ENCODE results near the gene PDGFRB.

The PDGFRB gene

DNA sequence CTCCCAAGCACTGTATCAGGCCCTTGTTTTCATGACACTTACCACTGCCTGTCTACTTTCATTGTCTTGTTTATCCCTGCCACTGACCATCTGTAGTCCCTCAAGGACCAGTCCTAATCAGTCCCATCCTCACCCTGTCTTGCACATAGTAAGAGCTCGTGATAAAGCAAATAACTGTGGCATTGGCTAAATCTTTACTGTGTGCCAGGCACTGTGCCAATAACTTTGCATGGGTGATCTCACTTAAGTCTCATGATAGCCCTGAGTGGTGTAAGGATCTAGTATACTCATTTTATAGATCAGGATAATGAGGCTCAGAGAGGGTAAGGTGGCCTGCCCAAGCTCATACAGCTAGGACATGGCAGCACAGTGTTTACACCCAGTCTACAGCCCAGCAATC lies 16.5 kb upstream of the PDGFRB start:
- TF ChIP-seq ZBTB7A (IDR thresholded peaks at IDR 0.05; ENCODE audit: low read depth) (no peak), TCF12 (IDR thresholded peaks at IDR 0.05; ENCODE audit: low read depth) (no peak), NFIC (IDR thresholded peaks at IDR 0.05) (no peak), FOXM1 (IDR thresholded peaks at IDR 0.05; ENCODE audit: borderline replicate concordance, low read depth) (no peak), YY1 (IDR thresholded peaks at IDR 0.05; ENCODE audit: low read depth) (no peak), EP300 (IDR thresholded peaks at IDR 0.05; ENCODE audit: borderline replicate concordance) (no peak)
- TF ChIP-seq, protein P1, sequence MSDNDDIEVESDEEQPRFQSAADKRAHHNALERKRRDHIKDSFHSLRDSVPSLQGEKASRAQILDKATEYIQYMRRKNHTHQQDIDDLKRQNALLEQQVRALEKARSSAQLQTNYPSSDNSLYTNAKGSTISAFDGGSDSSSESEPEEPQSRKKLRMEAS (IDR thresholded peaks at IDR 0.05), result no peak

DNA sequence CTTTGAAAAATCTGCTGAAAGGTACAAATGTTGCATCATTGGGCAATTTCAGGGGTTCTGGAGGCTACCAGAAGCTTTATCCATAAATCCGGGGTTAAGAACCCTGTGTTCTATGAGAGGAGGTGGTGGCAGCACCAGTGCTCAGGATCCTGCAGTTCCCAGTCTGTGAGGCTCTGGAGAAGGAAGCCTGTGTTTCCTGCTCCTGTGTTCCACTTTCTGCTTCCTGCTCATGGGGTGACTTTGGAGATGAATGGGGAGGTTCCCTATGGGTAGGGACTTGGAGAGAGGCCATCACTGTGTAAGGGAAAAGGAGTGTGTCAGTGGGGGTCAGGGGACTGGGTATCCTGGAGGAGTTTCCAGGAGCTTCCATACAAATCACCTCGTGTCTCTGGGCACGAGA lies 13.2 kb upstream of the PDGFRB start:
- TF ChIP-seq, protein P2, sequence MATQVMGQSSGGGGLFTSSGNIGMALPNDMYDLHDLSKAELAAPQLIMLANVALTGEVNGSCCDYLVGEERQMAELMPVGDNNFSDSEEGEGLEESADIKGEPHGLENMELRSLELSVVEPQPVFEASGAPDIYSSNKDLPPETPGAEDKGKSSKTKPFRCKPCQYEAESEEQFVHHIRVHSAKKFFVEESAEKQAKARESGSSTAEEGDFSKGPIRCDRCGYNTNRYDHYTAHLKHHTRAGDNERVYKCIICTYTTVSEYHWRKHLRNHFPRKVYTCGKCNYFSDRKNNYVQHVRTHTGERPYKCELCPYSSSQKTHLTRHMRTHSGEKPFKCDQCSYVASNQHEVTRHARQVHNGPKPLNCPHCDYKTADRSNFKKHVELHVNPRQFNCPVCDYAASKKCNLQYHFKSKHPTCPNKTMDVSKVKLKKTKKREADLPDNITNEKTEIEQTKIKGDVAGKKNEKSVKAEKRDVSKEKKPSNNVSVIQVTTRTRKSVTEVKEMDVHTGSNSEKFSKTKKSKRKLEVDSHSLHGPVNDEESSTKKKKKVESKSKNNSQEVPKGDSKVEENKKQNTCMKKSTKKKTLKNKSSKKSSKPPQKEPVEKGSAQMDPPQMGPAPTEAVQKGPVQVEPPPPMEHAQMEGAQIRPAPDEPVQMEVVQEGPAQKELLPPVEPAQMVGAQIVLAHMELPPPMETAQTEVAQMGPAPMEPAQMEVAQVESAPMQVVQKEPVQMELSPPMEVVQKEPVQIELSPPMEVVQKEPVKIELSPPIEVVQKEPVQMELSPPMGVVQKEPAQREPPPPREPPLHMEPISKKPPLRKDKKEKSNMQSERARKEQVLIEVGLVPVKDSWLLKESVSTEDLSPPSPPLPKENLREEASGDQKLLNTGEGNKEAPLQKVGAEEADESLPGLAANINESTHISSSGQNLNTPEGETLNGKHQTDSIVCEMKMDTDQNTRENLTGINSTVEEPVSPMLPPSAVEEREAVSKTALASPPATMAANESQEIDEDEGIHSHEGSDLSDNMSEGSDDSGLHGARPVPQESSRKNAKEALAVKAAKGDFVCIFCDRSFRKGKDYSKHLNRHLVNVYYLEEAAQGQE (IDR thresholded peaks at IDR 0.05; ENCODE audit: low read depth), result no peak

DNA sequence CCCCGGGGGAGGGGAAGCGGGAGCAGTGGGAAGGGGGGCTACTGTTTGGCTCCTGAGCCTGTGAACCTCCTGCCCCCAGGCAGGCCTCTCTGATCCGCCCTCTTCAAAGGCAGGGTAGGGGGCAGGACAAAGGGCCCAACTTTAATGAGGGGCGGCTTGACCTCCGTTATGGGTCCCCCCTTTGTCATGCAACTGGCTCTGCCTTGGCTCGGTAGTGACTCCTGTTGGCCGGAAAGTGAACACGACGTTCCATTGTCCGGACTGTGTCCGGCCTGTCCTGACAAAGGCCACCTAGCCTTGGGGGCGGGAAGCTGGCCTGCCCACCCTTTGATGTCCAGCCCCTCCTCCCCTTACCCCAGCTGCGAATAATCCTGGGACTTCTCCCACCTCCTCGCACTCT lies 12.3 kb upstream of the PDGFRB start:
- no peak for TF ChIP-seq EP300 (IDR thresholded peaks at IDR 0.05; ENCODE audit: borderline replicate concordance)
- TF ChIP-seq NFIC (IDR thresholded peaks at IDR 0.05), result no peak
- no peak for TF ChIP-seq RAD21 (IDR thresholded peaks at IDR 0.05; ENCODE audit: low read depth)

DNA sequence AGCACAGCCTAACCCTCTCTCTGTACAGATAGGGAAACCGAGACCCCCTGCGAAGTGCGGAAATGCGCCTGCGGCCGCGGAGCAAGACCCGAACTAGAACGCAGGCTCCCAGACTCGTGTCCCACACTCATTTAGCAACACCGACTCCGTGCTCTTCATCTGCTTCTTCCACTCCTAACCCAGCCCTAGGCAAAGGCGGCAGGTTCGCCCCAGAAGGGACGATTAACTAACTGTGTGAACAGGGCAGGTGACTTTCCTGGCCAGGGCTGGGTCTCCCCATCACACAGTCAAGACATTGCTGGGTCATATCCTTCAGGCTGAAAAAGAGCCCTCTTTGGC lies 11.8 kb upstream of the PDGFRB start:
- no peak for TF ChIP-seq CREB1 (IDR thresholded peaks at IDR 0.05; ENCODE audit: low read depth)
- no peak for TF ChIP-seq CEBPB (IDR thresholded peaks at IDR 0.05)

DNA sequence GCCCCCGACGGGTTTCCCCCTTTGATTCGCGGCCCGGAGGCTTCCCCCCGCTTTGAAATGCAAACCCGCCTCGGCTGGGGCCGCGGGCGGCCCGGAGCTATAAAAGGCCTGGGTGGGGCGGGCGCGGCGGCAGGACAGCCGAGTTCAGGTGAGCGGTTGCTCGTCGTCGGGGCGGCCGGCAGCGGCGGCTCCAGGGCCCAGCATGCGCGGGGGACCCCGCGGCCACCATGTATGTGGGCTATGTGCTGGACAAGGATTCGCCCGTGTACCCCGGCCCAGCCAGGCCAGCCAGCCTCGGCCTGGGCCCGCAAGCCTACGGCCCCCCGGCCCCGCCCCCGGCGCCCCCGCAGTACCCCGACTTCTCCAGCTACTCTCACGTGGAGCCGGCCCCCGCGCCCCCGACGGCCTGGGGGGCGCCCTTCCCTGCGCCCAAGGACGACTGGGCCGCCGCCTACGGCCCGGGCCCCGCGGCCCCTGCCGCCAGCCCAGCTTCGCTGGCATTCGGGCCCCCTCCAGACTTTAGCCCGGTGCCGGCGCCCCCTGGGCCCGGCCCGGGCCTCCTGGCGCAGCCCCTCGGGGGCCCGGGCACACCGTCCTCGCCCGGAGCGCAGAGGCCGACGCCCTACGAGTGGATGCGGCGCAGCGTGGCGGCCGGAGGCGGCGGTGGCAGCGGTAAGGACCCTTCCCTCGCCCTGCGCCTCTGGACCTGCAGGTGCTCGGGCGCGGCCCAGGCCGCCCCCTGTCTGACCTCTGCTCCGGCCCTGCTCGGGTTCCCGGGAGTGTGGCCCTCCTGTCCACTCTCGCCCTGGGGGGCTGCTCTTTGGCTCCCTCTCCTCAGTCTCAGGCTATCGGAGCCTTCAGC lies 11.2 kb upstream of the PDGFRB start, which contains the start of gene CDX1:
Gene CDX1 (plus strand): TSS at position 129 of the 862 bp plus-strand sequence. CDS start 99 bp downstream, at position 228.
- TF ChIP-seq TCF12 (IDR thresholded peaks at IDR 0.05; ENCODE audit: low read depth), result no peak

DNA sequence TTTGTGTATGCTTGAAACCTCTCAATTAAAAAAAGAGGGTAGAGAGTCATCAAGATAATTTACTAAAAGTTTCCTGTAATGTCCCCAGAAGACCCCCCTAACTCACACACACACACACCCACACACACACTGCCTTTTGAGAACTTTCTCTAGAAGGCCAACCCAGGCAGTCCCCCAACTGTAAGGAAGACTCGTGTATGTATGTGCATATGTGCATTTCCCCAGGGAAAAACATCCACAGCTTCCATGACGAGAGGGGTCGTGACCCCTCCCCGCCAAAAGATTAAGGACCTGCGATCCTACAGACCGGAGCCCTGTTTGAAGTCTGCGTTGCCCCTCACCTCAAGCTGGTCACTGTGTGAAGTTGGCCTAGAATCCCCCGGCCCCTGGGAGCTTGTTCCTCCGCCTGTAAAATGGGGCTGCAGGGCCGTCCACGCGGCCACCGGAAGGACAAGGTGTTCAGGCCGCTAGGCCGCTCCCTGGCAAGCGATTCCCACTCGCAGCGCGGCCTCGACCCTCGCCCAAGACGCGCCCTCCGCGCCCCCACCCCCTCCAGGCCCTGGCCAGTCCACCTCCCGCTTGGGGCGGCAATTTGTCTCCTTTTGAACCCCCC lies 10.5 kb upstream of the PDGFRB start:
- TF ChIP-seq TAF1 (IDR thresholded peaks at IDR 0.05; ENCODE audit: low read depth), result no peak
- TF ChIP-seq CREB1 (IDR thresholded peaks at IDR 0.05; ENCODE audit: low read depth), result no peak
- TF ChIP-seq TCF12 (IDR thresholded peaks at IDR 0.05; ENCODE audit: low read depth), result no peak
- TF ChIP-seq FOXM1 (IDR thresholded peaks at IDR 0.05; ENCODE audit: borderline replicate concordance, low read depth), result no peak
- no peak for TF ChIP-seq EP300 (IDR thresholded peaks at IDR 0.05; ENCODE audit: borderline replicate concordance)
- no peak for TF ChIP-seq CEBPB (IDR thresholded peaks at IDR 0.05)
- TF ChIP-seq, protein P3, sequence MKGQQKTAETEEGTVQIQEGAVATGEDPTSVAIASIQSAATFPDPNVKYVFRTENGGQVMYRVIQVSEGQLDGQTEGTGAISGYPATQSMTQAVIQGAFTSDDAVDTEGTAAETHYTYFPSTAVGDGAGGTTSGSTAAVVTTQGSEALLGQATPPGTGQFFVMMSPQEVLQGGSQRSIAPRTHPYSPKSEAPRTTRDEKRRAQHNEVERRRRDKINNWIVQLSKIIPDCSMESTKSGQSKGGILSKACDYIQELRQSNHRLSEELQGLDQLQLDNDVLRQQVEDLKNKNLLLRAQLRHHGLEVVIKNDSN (IDR thresholded peaks at IDR 0.05), result no peak
- TF ChIP-seq EGR1 (IDR thresholded peaks at IDR 0.05), result no peak
- TF ChIP-seq YY1 (IDR thresholded peaks at IDR 0.05; ENCODE audit: low read depth), result no peak
- no peak for TF ChIP-seq ZBTB7A (IDR thresholded peaks at IDR 0.05; ENCODE audit: low read depth)
- no peak for TF ChIP-seq NFIC (IDR thresholded peaks at IDR 0.05)
- TF ChIP-seq, protein P1 (IDR thresholded peaks at IDR 0.05), result no peak
- TF ChIP-seq, protein P2 (IDR thresholded peaks at IDR 0.05; ENCODE audit: low read depth), result no peak
- no peak for TF ChIP-seq RAD21 (IDR thresholded peaks at IDR 0.05; ENCODE audit: low read depth)

DNA sequence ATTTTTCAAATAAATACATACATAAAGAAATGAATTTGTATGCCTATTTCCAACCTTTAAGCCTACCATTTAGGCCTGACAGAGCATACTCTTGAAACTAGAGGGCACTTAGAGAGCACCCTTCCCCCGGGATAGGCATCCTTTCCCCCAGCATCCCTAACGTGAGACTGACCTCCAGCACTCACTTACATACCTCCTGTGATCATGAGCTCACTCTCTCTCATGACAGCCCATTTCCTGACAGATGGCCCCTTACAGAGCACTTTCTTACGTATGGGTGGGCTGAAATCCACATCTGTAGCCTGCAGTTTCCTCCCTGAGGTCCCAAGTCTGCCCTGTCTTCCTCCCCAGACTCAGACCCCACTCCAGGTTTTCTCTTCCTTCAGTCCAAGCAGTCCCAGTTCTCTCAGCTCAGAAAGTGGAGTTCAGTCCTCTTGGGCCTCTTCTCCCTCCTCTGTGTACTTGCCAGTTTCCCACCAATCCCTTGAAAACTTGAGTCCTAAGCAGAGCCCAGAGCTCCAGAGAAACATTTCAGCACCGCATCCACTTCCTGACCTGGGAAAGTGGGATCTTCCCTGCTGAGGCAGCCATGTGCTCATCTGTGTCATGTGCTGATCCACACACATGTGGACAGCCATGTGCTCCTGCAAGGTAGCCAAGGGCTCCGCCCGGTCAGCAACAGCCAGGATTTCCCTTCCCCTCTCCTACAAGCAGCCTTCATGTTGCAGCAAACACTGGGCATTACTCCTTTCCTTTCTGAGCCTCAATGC lies 8.8 kb upstream of the PDGFRB start:
- no peak for TF ChIP-seq TEAD4 (IDR thresholded peaks at IDR 0.05)
- TF ChIP-seq EP300 (IDR thresholded peaks at IDR 0.05; ENCODE audit: borderline replicate concordance), result no peak
- no peak for TF ChIP-seq YY1 (IDR thresholded peaks at IDR 0.05; ENCODE audit: low read depth)
- no peak for TF ChIP-seq NFIC (IDR thresholded peaks at IDR 0.05)
- no peak for TF ChIP-seq TAF1 (IDR thresholded peaks at IDR 0.05; ENCODE audit: low read depth)
